Karpas-422 (cell line): ENCODE measurements around the gene OST4. TPM values are rescaled to one million over a fixed set of nuclear protein-coding genes. Genes with fewer than 3 reads are reported as not detected.

Source experiments
- DNase-seq: peaks from one replicate; pipeline ENCODE4 v3.0.0-alpha.2; 2015
- H2AFZ ChIP-seq: fragments of 200-600 bp; sonication (generic); 2 replicates; pipeline ENCODE4 v1.6.1; 2014; ENCODE audit warnings: antibody characterized with exemption, low read length, mixed read lengths
- H3K27ac ChIP-seq: fragments of 200-600 bp; sonication (generic); 2 replicates; pipeline ENCODE4 v1.5.1; 2014; ENCODE audit warnings: mild to moderate bottlenecking, low read length, moderate library complexity
- H3K27me3 ChIP-seq: fragments of 200-600 bp; sonication (generic); 2 replicates; pipeline ENCODE4 v1.6.1; 2014; ENCODE audit warnings: low read length, mixed read lengths
- H3K36me3 ChIP-seq: fragments of 200-600 bp; sonication (generic); 2 replicates; pipeline ENCODE4 v1.6.1; 2014; ENCODE audit warnings: low read length, mixed read lengths; ENCODE audit not compliant: insufficient read depth
- H3K4me1 ChIP-seq: fragments of 200-600 bp; sonication (generic); 2 replicates; pipeline ENCODE4 v1.6.1; 2014; ENCODE audit warnings: mild to moderate bottlenecking, low read length, mixed read lengths
- H3K4me2 ChIP-seq: fragments of 200-600 bp; sonication (generic); 2 replicates; pipeline ENCODE4 v1.6.1; 2014; ENCODE audit warnings: low read length, low read depth, mild to moderate bottlenecking; ENCODE audit not compliant: poor library complexity, severe bottlenecking
- H3K4me3 ChIP-seq: fragments of 200-600 bp; sonication (generic); 2 replicates; pipeline ENCODE4 v1.5.1; 2014; ENCODE audit warnings: mild to moderate bottlenecking, antibody characterized with exemption, low read length, mixed read lengths
- H3K79me2 ChIP-seq: fragments of 200-600 bp; sonication (generic); 2 replicates; pipeline ENCODE4 v1.6.1; 2014; ENCODE audit warnings: mild to moderate bottlenecking, low read length, mixed read lengths
- H3K9ac ChIP-seq: fragments of 200-600 bp; sonication (generic); 2 replicates; pipeline ENCODE4 v1.6.0; 2014; ENCODE audit warnings: low read length
- H3K9me2 ChIP-seq: fragments of 200-600 bp; sonication (generic), shearing (Covaris generic); replicated peaks from 2 replicates; pipeline ENCODE4 v1.6.0; 2014; ENCODE audit warnings: mild to moderate bottlenecking, low read length, moderate library complexity; ENCODE audit not compliant: insufficient read depth
- H3K9me3 ChIP-seq: fragments of 300-700, 200-600 bp; sonication (generic); 2 replicates; pipeline ENCODE4 v1.6.1; 2014; ENCODE audit warnings: low read length, mixed read lengths
- H4K20me1 ChIP-seq: fragments of 200-600 bp; sonication (generic); 2 replicates; pipeline ENCODE4 v1.6.1; 2014; ENCODE audit warnings: mild to moderate bottlenecking, antibody characterized with exemption, low read length, low read depth; ENCODE audit not compliant: insufficient read depth
- total RNA-seq: library from RNA; depleted of rRNA; stranded (reverse); fragments of >200 nt; shearing (Covaris generic); gene quantifications from 2 replicates; pipeline ENCODE4 v1.2.3, GENCODE V29; 2014; ENCODE audit warnings: low replicate concordance

Gene OST4
- total RNA-seq, 1 experiment from 2014 or later: 402 TPM

DNA sequence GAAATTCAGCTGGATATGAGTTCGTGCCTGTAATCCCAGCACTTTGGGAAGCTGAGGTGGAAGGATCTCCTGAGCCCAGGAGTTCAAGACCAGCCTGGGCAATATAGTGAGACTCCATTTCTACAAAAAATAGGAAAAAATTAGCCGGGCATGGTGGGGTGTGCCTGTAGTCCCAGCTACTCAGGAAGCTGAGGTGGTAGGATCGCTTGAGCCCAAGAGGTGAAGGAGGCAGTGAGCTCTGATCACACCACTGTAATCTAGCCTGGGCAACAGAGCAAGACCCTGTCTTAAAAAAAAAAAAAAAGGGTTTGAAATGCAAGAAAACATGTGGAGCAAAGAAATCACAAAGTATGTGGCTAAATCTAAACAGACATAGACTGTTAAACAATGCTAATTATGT, 37.6 kb upstream of the OST4 start:
- no peak overlapping the region for H3K4me2 ChIP-seq
- H3K27me3 ChIP-seq: no peaks in the 10 kb centered on the region
- no peak overlapping the region for H3K9ac ChIP-seq
- H3K27ac ChIP-seq: no peak overlapping the region
- H3K9me3 ChIP-seq: no peaks in the 10 kb centered on the region
- no peak overlapping the region for H2AFZ ChIP-seq
- H3K79me2 ChIP-seq: no peaks in the 10 kb centered on the region
- H3K4me3 ChIP-seq: no peak overlapping the region
- no peaks in the 10 kb centered on the region for H4K20me1 ChIP-seq
- DNase-seq: no peak
- no peaks in the 10 kb centered on the region for H3K36me3 ChIP-seq
- H3K4me1 ChIP-seq: no peaks in the 10 kb centered on the region
- H3K9me2 ChIP-seq: no peaks in the 10 kb centered on the region

GRCh38 chr2:27108221-27108620, 36.8 kb upstream of the OST4 start:
- H3K79me2 ChIP-seq: no peaks in the 10 kb centered on the region
- H3K4me3 ChIP-seq: no peak overlapping the region
- H3K27me3 ChIP-seq: no peaks in the 10 kb centered on the region
- no peaks in the 10 kb centered on the region for H3K9me3 ChIP-seq
- no peaks in the 10 kb centered on the region for H4K20me1 ChIP-seq
- H2AFZ ChIP-seq: no peak overlapping the region
- H3K36me3 ChIP-seq: no peaks in the 10 kb centered on the region
- no peaks in the 10 kb centered on the region for H3K4me1 ChIP-seq
- H3K9ac ChIP-seq: no peak overlapping the region
- no peak overlapping the region for H3K4me2 ChIP-seq
- H3K27ac ChIP-seq: no peak overlapping the region
- no peaks in the 10 kb centered on the region for H3K9me2 ChIP-seq
- DNase-seq: no peak

GRCh38 chr2:27105981-27106380, 34.5 kb upstream of the OST4 start:
- no peak for DNase-seq
- no peaks in the 10 kb centered on the region for H3K4me1 ChIP-seq
- no peaks in the 10 kb centered on the region for H3K9me2 ChIP-seq
- no peak overlapping the region for H3K27ac ChIP-seq
- H3K9ac ChIP-seq: no peak overlapping the region
- no peaks in the 10 kb centered on the region for H4K20me1 ChIP-seq
- H3K79me2 ChIP-seq: no peaks in the 10 kb centered on the region
- no peak overlapping the region for H3K4me3 ChIP-seq
- H3K4me2 ChIP-seq: no peak overlapping the region
- H3K27me3 ChIP-seq: no peaks in the 10 kb centered on the region
- no peaks in the 10 kb centered on the region for H3K36me3 ChIP-seq
- no peak overlapping the region for H2AFZ ChIP-seq
- H3K9me3 ChIP-seq: no peaks in the 10 kb centered on the region

- Histone ChIP-seq H3K4me2 (no peak overlapping the region), H3K9me2 (no peaks in the 10 kb centered on the region), H3K36me3 (no peaks in the 10 kb centered on the region), H4K20me1 (no peaks in the 10 kb centered on the region), H3K4me3 (no peak overlapping the region), H2AFZ (no peak overlapping the region), H3K79me2 (no peaks in the 10 kb centered on the region), H3K27me3 (no peaks in the 10 kb centered on the region), H3K27ac (no peak overlapping the region), H3K9ac (no peak overlapping the region), H3K4me1 (no peaks in the 10 kb centered on the region), H3K9me3 (no peaks in the 10 kb centered on the region)
- no peak for DNase-seq
Measured at GRCh38 chr2:27102329-27102728, 30.9 kb upstream of the OST4 start.

GRCh38 chr2:27100036-27100435, 28.6 kb upstream of the OST4 start:
- DNase-seq: no peak
- no peaks in the 10 kb centered on the region for H3K27me3 ChIP-seq
- no peak overlapping the region for H3K27ac ChIP-seq
- no peaks in the 10 kb centered on the region for H3K79me2 ChIP-seq
- H3K36me3 ChIP-seq: no peaks in the 10 kb centered on the region
- no peak overlapping the region for H2AFZ ChIP-seq
- no peaks in the 10 kb centered on the region for H3K9me2 ChIP-seq
- H3K4me3 ChIP-seq: no peak overlapping the region
- peaks cover 8% of the 10 kb centered on the region for H3K4me1 ChIP-seq
- H3K4me2 ChIP-seq: no peak overlapping the region
- no peaks in the 10 kb centered on the region for H3K9me3 ChIP-seq
- no peak overlapping the region for H3K9ac ChIP-seq
- no peaks in the 10 kb centered on the region for H4K20me1 ChIP-seq

DNA sequence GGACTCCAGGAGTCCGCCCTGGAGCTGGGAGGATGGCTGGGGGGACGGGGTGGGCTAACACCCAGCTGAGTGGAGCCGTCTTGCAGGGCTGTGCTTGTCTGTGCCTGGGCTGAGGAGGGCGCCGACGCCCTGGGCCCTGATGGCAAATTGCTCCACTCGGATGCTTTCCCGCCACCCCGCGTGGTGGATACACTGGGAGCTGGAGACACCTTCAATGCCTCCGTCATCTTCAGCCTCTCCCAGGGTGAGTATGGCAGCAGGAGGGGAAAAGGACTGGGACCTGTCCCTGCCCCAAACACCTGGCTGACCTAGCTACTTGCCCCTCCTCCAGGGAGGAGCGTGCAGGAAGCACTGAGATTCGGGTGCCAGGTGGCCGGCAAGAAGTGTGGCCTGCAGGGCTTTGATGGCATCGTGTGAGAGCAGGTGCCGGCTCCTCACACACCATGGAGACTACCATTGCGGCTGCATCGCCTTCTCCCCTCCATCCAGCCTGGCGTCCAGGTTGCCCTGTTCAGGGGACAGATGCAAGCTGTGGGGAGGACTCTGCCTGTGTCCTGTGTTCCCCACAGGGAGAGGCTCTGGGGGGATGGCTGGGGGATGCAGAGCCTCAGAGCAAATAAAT, 28.0 kb upstream of the OST4 start:
- no peaks in the 10 kb centered on the region for H3K9me2 ChIP-seq
- no peak overlapping the region for H3K4me2 ChIP-seq
- H3K36me3 ChIP-seq: no peaks in the 10 kb centered on the region
- H3K27me3 ChIP-seq: no peaks in the 10 kb centered on the region
- H3K4me3 ChIP-seq: no peak overlapping the region
- H3K79me2 ChIP-seq: no peaks in the 10 kb centered on the region
- H3K9ac ChIP-seq: no peak overlapping the region
- H4K20me1 ChIP-seq: no peaks in the 10 kb centered on the region
- H3K27ac ChIP-seq: no peak overlapping the region
- peaks cover 8% of the 10 kb centered on the region for H3K4me1 ChIP-seq
- no peak for DNase-seq
- no peak overlapping the region for H2AFZ ChIP-seq
- no peaks in the 10 kb centered on the region for H3K9me3 ChIP-seq

GRCh38 chr2:27097341-27097740, 25.9 kb upstream of the OST4 start:
- no peaks in the 10 kb centered on the region for H3K9me3 ChIP-seq
- no peak for DNase-seq
- no peaks in the 10 kb centered on the region for H3K27me3 ChIP-seq
- no peak overlapping the region for H3K27ac ChIP-seq
- H3K9me2 ChIP-seq: no peaks in the 10 kb centered on the region
- H4K20me1 ChIP-seq: no peaks in the 10 kb centered on the region
- no peak overlapping the region for H3K4me2 ChIP-seq
- no peaks in the 10 kb centered on the region for H3K36me3 ChIP-seq
- H3K4me3 ChIP-seq: no peak overlapping the region
- H3K9ac ChIP-seq: no peak overlapping the region
- H3K79me2 ChIP-seq: no peaks in the 10 kb centered on the region
- no peak overlapping the region for H2AFZ ChIP-seq
- H3K4me1 ChIP-seq: peaks cover 8% of the 10 kb centered on the region

DNA sequence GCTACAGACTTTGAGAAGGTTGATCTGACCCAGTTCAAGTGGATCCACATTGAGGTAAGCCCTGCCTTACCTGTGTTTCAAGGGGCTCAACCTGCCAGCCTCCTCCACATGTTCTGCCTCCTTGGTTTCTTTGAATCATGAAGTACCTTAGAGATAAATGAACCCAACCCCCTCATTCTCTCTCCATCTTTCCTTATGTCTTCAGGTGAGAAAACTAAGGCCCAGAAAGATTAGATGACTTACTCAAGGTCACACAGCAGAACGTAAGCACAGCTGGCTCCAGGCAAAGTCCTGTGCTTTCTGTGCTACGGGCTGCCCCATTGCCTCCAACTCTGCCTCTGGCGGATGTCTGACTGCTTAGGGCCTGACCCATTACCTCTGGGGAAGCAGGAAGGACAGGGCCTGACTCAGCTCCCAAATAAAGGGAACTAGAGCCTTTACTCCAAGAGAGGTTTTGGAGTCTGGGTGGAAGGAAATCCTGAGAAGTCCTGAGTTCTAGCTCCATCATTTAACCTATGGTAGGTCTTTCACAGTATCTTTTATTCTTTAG, 25.4 kb upstream of the OST4 start:
- no peaks in the 10 kb centered on the region for H3K9me3 ChIP-seq
- peak overlapping the region; percentile 98 for H2AFZ ChIP-seq
- no peak for DNase-seq
- H3K79me2 ChIP-seq: no peaks in the 10 kb centered on the region
- no peak overlapping the region for H3K4me2 ChIP-seq
- peaks cover 8% of the 10 kb centered on the region for H3K4me1 ChIP-seq
- no peak overlapping the region for H3K27ac ChIP-seq
- no peaks in the 10 kb centered on the region for H3K36me3 ChIP-seq
- no peak overlapping the region for H3K4me3 ChIP-seq
- H4K20me1 ChIP-seq: no peaks in the 10 kb centered on the region
- no peaks in the 10 kb centered on the region for H3K27me3 ChIP-seq
- H3K9ac ChIP-seq: peak overlapping the region; percentile 51
- no peaks in the 10 kb centered on the region for H3K9me2 ChIP-seq
